NCI-H526 treated with DMSO at 0.1 percent for 48 hours (cell line): ENCODE measurements around the gene ARSG.
A peak's percentile ranks its signal among the peaks of the same experiment; 100 is the strongest.
"Not testable (repeated sequence)": the region's sequence is repeated elsewhere in the genome, so short reads cannot be mapped to it uniquely, and the experiment has no call there.

Source experiments
- DNase-seq: peaks from one replicate; lab custom pipeline; 2025; lab: John Stamatoyannopoulos, UW

The ARSG gene

GRCh38 chr17:68290955-68291835, at the start of gene ARSG, which contains the start of gene SLC16A6:
ARSG (plus strand) TSS chr17:68291495; CDS start chr17:68307494, 15,999 bp downstream.
SLC16A6 (minus strand) TSS chr17:68291127; CDS start chr17:68278320, 12,807 bp downstream.
- peak; percentile 71 for DNase-seq

GRCh38 chr17:68246271-68247028, 44.8 kb upstream of the ARSG start:
- DNase-seq: no peak

GRCh38 chr17:68247445-68248198, 43.7 kb upstream of the ARSG start, which contains the start of gene AMZ2:
AMZ2 (plus strand) TSS chr17:68248043; CDS start chr17:68250188, 2,145 bp downstream.
- DNase-seq: peak; percentile 66

GRCh38 chr17:68248199-68248825, 43.0 kb upstream of the ARSG start:
- no peak for DNase-seq

GRCh38 chr17:68248891-68249290, 42.4 kb upstream of the ARSG start:
- DNase-seq: no peak

- DNase-seq: no peak
Measured at GRCh38 chr17:68249354-68249765, 41.9 kb upstream of the ARSG start.

GRCh38 chr17:68253426-68253825, 37.9 kb upstream of the ARSG start:
- DNase-seq: not testable (repeated sequence)

- no peak for DNase-seq
Measured at GRCh38 chr17:68255151-68255550, 36.1 kb upstream of the ARSG start.

- no peak for DNase-seq
Measured at GRCh38 chr17:68255731-68256538, 35.4 kb upstream of the ARSG start.

- DNase-seq: not testable (repeated sequence)
Measured at GRCh38 chr17:68256701-68257100, 34.6 kb upstream of the ARSG start.

GRCh38 chr17:68257934-68258333, 33.4 kb upstream of the ARSG start:
- DNase-seq: no peak

GRCh38 chr17:68258890-68259647, 32.2 kb upstream of the ARSG start:
- DNase-seq: not testable (repeated sequence)

GRCh38 chr17:68259648-68259951, 31.7 kb upstream of the ARSG start:
- DNase-seq: not testable (repeated sequence)

GRCh38 chr17:68260051-68260762, 31.1 kb upstream of the ARSG start:
- DNase-seq: no peak

- not testable (repeated sequence) for DNase-seq
Measured at GRCh38 chr17:68262467-68262866, 28.8 kb upstream of the ARSG start.

GRCh38 chr17:68263101-68263681, 28.1 kb upstream of the ARSG start:
- peak; percentile 22 for DNase-seq

GRCh38 chr17:68265833-68266232, 25.5 kb upstream of the ARSG start:
- not testable (repeated sequence) for DNase-seq

GRCh38 chr17:68273722-68274121, 17.6 kb upstream of the ARSG start:
- DNase-seq: no peak

GRCh38 chr17:68276339-68276738, 15.0 kb upstream of the ARSG start:
- not testable (repeated sequence) for DNase-seq
